ENCODE data around the gene BDKRB2. TPM values are rescaled to one million over a fixed set of nuclear protein-coding genes. Genes with fewer than 3 reads are reported as not detected.
A peak's percentile ranks its signal among the peaks of the same experiment; 100 is the strongest.

Gene BDKRB2
- total and polyA plus RNA-seq, 2 experiments from 2014 or later: 0.14 to 0.21 TPM

- TF ChIP-seq, protein P1, sequence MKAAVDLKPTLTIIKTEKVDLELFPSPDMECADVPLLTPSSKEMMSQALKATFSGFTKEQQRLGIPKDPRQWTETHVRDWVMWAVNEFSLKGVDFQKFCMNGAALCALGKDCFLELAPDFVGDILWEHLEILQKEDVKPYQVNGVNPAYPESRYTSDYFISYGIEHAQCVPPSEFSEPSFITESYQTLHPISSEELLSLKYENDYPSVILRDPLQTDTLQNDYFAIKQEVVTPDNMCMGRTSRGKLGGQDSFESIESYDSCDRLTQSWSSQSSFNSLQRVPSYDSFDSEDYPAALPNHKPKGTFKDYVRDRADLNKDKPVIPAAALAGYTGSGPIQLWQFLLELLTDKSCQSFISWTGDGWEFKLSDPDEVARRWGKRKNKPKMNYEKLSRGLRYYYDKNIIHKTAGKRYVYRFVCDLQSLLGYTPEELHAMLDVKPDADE (IDR thresholded peaks at IDR 0.05): no peak
- TF ChIP-seq ZNF462 (CRISPR knock-in tag; IDR thresholded peaks at IDR 0.05) (no peak), STAT1 (IDR thresholded peaks at IDR 0.05; ENCODE audit: unreplicated experiment) (no peak), REST (IDR thresholded peaks at IDR 0.05; ENCODE audit: unreplicated experiment) (no peak), CTCF (conservative IDR thresholded peaks at IDR 0.05; ENCODE audit: low read depth in 2 of 2) (0 out of 4 replicates have a peak, but pooled peaks of 1 of the 2 experiments have one; percentile 3)
- Histone ChIP-seq H3K4me1 (ENCODE audit: insufficient read depth) (no peaks in the 10 kb centered on the region), H3K4me3 (no peak overlapping the region), H3K36me3 (ENCODE audit: insufficient read depth) (no peaks in the 10 kb centered on the region), H3F3A (replicated peaks; ENCODE audit: low read depth) (no peaks in the 10 kb centered on the region), H3K79me2 (replicated peaks; ENCODE audit: insufficient read depth) (no peaks in the 10 kb centered on the region), H4K20me1 (replicated peaks; ENCODE audit: insufficient read depth) (no peaks in the 10 kb centered on the region), H3K4me2 (no peak overlapping the region), H3K27ac (ENCODE audit: low read depth) (no peak overlapping the region), H3K9me2 (ENCODE audit: insufficient read depth) (peaks cover 3% of the 10 kb centered on the region; the same call in 1 of the 2 replicates), H3K27me3 (ENCODE audit: insufficient read depth) (no peaks in the 10 kb centered on the region), H2AFZ (no peak overlapping the region)
- no peak overlapping the region for H3K27ac Mint-ChIP-seq
- no peaks in the 10 kb centered on the region for H3K4me1 Mint-ChIP-seq
- no peaks in the 10 kb centered on the region; the same call in 2 of the 3 replicates for H3K36me3 Mint-ChIP-seq (ENCODE audit: low read depth)
- peaks cover 9% of the 10 kb centered on the region for H3K27me3 Mint-ChIP-seq (ENCODE audit: insufficient read depth, low read depth, poor library complexity)
- no peak for ATAC-seq
- no peaks in the 10 kb centered on the region; the same call in 1 of the 3 replicates for H3K9me3 Mint-ChIP-seq
- DNase-seq (ENCODE audit: low spot score): no peak
- no peak overlapping the region for H3K4me3 Mint-ChIP-seq
Measured at GRCh38 chr14:96261772-96262655, 57.4 kb downstream of the BDKRB2 start.

Data from GM23338 (cell line).